Ovary (tissue), 9 donors: ENCODE results near the gene SDCCAG8. TPM values are rescaled to one million over a fixed set of nuclear protein-coding genes. Genes with fewer than 3 reads are reported as not detected.

ENCODE experiments used
- DNase-seq, 5 donors: peaks; one replicate each; pipeline ENCODE4 v3.0.0-alpha.2; 2019 to 2020
- H3K27ac ChIP-seq, 2 donors: fragments of 200-600 bp; one replicate each; pipeline versions ENCODE4 v1.5.1 to v1.8.0; 2019 to 2022
- H3K27me3 ChIP-seq: fragments of 200-600 bp; one replicate; pipeline ENCODE4 v1.8.0; 2022
- H3K36me3 ChIP-seq: fragments of 200-600 bp; sonication (generic); one replicate; pipeline ENCODE4 v1.5.1; 2019
- H3K4me1 ChIP-seq: one replicate; pipeline ENCODE4 v1.8.1; 2013; ENCODE audit warnings: mild to moderate bottlenecking, moderate library complexity; ENCODE audit not compliant: insufficient read depth
- H3K4me3 ChIP-seq: fragments of 200-600 bp; sonication (generic); one replicate; pipeline ENCODE4 v1.5.1; 2017
- H3K9me3 ChIP-seq, 2 donors: fragments of 200-600 bp in 1 of 2; sonication (generic) in 1 of 2; one replicate each; pipeline versions ENCODE4 v1.5.1 to v1.8.1; 2013 to 2019; ENCODE audit warnings: mild to moderate bottlenecking in 1 of 2, moderate library complexity in 1 of 2
- EP300 ChIP-seq: sonication (generic); formaldehyde crosslinking; IDR thresholded peaks from one replicate; pipeline ENCODE4 v1.6.1; 2017; ENCODE audit warnings: antibody characterized with exemption
- POLR2A ChIP-seq: fragments of 450-650 bp; IDR thresholded peaks from one replicate; pipeline ENCODE4 v1.6.1; 2017; ENCODE audit warnings: antibody characterized with exemption, mild to moderate bottlenecking, moderate library complexity
- WGBS, 3 donors: extraction: QIAGEN DNeasy Blood & Tissue Kit in 1 of 3; methylation state at CpG; one replicate each; pipeline versions ENCODE4 v1.1.5 to v1.1.7; 2013 to 2017; 5-methylcytosine and 5-hydroxymethylcytosine counted together
- intact Hi-C, 4 donors: fragments of 100-400 bp; cut with DNase I; formaldehyde crosslinking; loops; one replicate each; pipeline versions ENCODE4 v1.11.0 to v1.15.1; 2022 to 2023
- polyA plus RNA-seq, 2 donors: library from polyadenylated mRNA; stranded (reverse); fragments of 200-250 nt in 1 of 2; fragments of 350-450 nt in 1 of 2; fragmentation: Illumina TruSeq in 1 of 2; extraction: RNeasy Lipid Tissue Mini Kit (QIAGEN cat#74804) in 1 of 2; gene quantifications; one replicate each; pipeline ENCODE4 v1.2.3, GENCODE V29; 2013 to 2014
- total RNA-seq, 7 donors: library from RNA; depleted of rRNA in 2 of 7; stranded (reverse); fragments of >200 nt in 2 of 7; fragmentation: NEBNext Ultra II Directional in 3 of 7; extraction: Animal tissue kit (Norgen Biotek cat#: 25700) in 3 of 7; gene quantifications; one replicate each; pipeline versions ENCODE4 v1.1.0 to v1.2.4, GENCODE V29; 2016 to 2023
- TF ChIP-seq, protein P1 (sequence below), 3 donors: fragments of 450-650 bp in 2 of 3; fragments of 200-600 bp in 1 of 3; IDR thresholded peaks; one replicate each; pipeline versions ENCODE4 v1.5.1 to v1.8.0; 2016 to 2022; ENCODE audit warnings: antibody characterized with exemption in 3 of 3, mild to moderate bottlenecking in 1 of 3
- donor health status: DM: no; HTN: no; CAD: no; lungs with moderate emphysema.
- donor health status: DM: no; HTN: no; CAD: no.
- donor health status: Bipolar disorder and iron deficiency.
- donor health status: DM: yes; HTN: yes; CAD: no.
- donor health status: DM: no; HTN: no; CAD: no.
- donor health status: DM: yes; HTN: yes; CAD: no.

The SDCCAG8 gene
- total and polyA plus RNA-seq, 9 donors = 19.8 to 45.9 (median 30.6) TPM

- no peak for DNase-seq
- Histone ChIP-seq H3K4me3 (no peak overlapping the region), H3K36me3 (no peaks in the 10 kb centered on the region), H3K4me1 (peaks cover 1% of the 10 kb centered on the region), H3K9me3 (no peaks in the 10 kb centered on the region), H3K27me3 (no peaks in the 10 kb centered on the region), H3K27ac (no peak overlapping the region)
- TF ChIP-seq, protein P1, sequence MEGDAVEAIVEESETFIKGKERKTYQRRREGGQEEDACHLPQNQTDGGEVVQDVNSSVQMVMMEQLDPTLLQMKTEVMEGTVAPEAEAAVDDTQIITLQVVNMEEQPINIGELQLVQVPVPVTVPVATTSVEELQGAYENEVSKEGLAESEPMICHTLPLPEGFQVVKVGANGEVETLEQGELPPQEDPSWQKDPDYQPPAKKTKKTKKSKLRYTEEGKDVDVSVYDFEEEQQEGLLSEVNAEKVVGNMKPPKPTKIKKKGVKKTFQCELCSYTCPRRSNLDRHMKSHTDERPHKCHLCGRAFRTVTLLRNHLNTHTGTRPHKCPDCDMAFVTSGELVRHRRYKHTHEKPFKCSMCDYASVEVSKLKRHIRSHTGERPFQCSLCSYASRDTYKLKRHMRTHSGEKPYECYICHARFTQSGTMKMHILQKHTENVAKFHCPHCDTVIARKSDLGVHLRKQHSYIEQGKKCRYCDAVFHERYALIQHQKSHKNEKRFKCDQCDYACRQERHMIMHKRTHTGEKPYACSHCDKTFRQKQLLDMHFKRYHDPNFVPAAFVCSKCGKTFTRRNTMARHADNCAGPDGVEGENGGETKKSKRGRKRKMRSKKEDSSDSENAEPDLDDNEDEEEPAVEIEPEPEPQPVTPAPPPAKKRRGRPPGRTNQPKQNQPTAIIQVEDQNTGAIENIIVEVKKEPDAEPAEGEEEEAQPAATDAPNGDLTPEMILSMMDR (IDR thresholded peaks at IDR 0.05) = no peak
- TF ChIP-seq POLR2A (no peak), EP300 (no peak)
- WGBS, 3 donors = 25 to 44% (median 38%) methylated on average over 8 of the region's 8 CpGs
- intact Hi-C loops = no loop called here
Measured at GRCh38 chr1:243286409-243287122, 30.7 kb downstream of the SDCCAG8 start.

GRCh38 chr1:243287123-243287460, 31.3 kb downstream of the SDCCAG8 start:
- no peaks in the 10 kb centered on the region for H3K36me3 ChIP-seq
- DNase-seq = no peak
- 32 to 39% (median 32%) methylated on average over 2 of the region's 2 CpGs for WGBS, 3 donors
- no peaks in the 10 kb centered on the region for H3K9me3 ChIP-seq
- intact Hi-C loops = no loop called here
- H3K27me3 ChIP-seq = no peaks in the 10 kb centered on the region
- H3K27ac ChIP-seq = no peak overlapping the region
- peaks cover 1% of the 10 kb centered on the region for H3K4me1 ChIP-seq
- no peak overlapping the region for H3K4me3 ChIP-seq
- TF ChIP-seq, protein P1 (IDR thresholded peaks at IDR 0.05) = no peak
- TF ChIP-seq EP300 = no peak
- no peak for TF ChIP-seq POLR2A

GRCh38 chr1:243287652-243288051, 31.8 kb downstream of the SDCCAG8 start:
- H3K36me3 ChIP-seq = no peaks in the 10 kb centered on the region
- H3K4me1 ChIP-seq = peaks cover 1% of the 10 kb centered on the region
- TF ChIP-seq EP300 = no peak
- TF ChIP-seq, protein P1 (IDR thresholded peaks at IDR 0.05) = no peak
- TF ChIP-seq POLR2A = no peak
- H3K4me3 ChIP-seq = no peak overlapping the region
- no peak for DNase-seq
- no peaks in the 10 kb centered on the region for H3K9me3 ChIP-seq
- 53 to 57% (median 53%) methylated on average over 1 of the region's 1 CpG for WGBS, 3 donors
- H3K27me3 ChIP-seq = no peaks in the 10 kb centered on the region
- intact Hi-C loops = no loop called here
- H3K27ac ChIP-seq = no peak overlapping the region

- Histone ChIP-seq H3K36me3 (no peaks in the 10 kb centered on the region), H3K9me3 (no peaks in the 10 kb centered on the region), H3K4me1 (peaks cover 1% of the 10 kb centered on the region), H3K27me3 (no peaks in the 10 kb centered on the region), H3K27ac (no peak overlapping the region), H3K4me3 (no peak overlapping the region)
- WGBS, 3 donors = 87 to 88% (median 87%) methylated on average over 6 of the region's 6 CpGs
- no peak for TF ChIP-seq EP300
- TF ChIP-seq POLR2A = no peak
- intact Hi-C loops = no loop called here
- DNase-seq = no peak
Measured at GRCh38 chr1:243288062-243288461, 32.2 kb downstream of the SDCCAG8 start.

DNA sequence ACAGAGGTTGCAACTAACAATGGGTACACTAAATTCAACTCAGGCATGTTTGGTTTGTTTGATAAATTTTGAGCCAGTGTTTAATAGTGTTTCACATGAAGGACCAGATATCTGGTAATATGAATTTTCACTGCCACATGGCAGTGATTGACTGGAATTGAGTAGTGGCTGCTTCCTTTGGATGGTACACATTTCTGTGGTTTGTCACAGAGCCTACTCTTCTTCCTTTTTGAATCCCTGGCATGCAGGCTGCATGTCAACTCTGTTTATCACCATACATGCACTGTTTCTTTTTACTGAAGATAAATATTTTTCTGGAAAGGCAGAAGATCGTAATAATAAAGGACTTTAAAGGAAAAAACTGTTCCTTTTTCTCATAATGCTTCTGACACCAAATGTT, 35.5 kb downstream of the SDCCAG8 start:
- no peaks in the 10 kb centered on the region for H3K9me3 ChIP-seq
- H3K4me3 ChIP-seq = no peak overlapping the region
- H3K36me3 ChIP-seq = no peaks in the 10 kb centered on the region
- no peak overlapping the region for H3K27ac ChIP-seq
- no peak for DNase-seq
- peaks cover 1% of the 10 kb centered on the region for H3K4me1 ChIP-seq
- 44 to 62% (median 46%) methylated on average over 1 of the region's 1 CpG for WGBS, 3 donors
- H3K27me3 ChIP-seq = no peaks in the 10 kb centered on the region
- intact Hi-C loops = no loop called here
- TF ChIP-seq POLR2A = no peak
- no peak for TF ChIP-seq EP300
- TF ChIP-seq, protein P1 (IDR thresholded peaks at IDR 0.05) = no peak
